ENCODE data around the gene ANKRD11.

The ANKRD11 gene

DNA sequence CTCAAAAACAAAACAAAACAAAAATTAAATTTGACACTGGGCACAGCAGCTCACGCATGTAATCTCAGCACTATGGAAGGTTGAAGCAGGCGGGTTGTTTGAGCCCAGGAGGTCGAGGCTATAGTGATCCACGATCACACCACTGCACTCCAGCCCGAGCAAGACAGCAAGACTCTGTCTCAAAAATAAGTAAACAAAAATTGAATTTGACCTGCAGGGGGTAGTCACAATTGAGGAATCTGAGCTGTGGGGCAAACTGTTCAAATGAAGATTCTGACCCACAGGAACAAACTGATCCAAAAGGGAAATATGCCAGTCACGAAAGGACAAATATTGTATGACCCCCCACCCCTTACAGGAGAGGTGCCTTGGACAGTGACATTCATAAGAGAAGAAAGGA is 29.8 kb downstream of the ANKRD11 start:
- Histone ChIP-seq H3K27me3 (ENCODE audit: control insufficient read depth in 3 of 3, insufficient read depth in 3 of 3, low read depth in 1 of 3, low read length in 3 of 3) (no peaks in the 10 kb centered on the region), H3K9ac (ENCODE audit: low read depth, low read length, poor library complexity) (no peak overlapping the region), H3K14ac (ENCODE audit: low read length) (no peak overlapping the region), H4K91ac (ENCODE audit: low read depth, low read length, poor library complexity) (no peak overlapping the region), H3K9me3 (replicated peaks in 1 of 2; ENCODE audit: control insufficient read depth in 2 of 2, insufficient read depth in 1 of 2, low read depth in 1 of 2, low read length in 2 of 2) (peaks cover 7 to 46% of the 10 kb centered on the region in 2 donors), H3K4me2 (ENCODE audit: insufficient read depth, low read length, poor library complexity, severe bottlenecking) (no peak overlapping the region), H2BK15ac (ENCODE audit: low read length) (no peak overlapping the region), H3K4me1 (ENCODE audit: control insufficient read depth in 2 of 2, insufficient read depth in 1 of 2, low read depth in 1 of 2, low read length in 2 of 2) (peaks cover 2 to 4% of the 10 kb centered on the region in 2 donors), H2BK5ac (ENCODE audit: low read length) (no peak overlapping the region), H4K8ac (ENCODE audit: low read depth, low read length) (no peak overlapping the region), H3K18ac (ENCODE audit: low read length) (no peak overlapping the region), H2BK12ac (ENCODE audit: low read length) (no peak overlapping the region), H3K4me3 (ENCODE audit: low read length in 2 of 2) (no peak overlapping the region), H3K27ac (replicated peaks; ENCODE audit: low read length) (no peak overlapping the region), H3K23ac (ENCODE audit: low read depth, low read length, poor library complexity) (no peak overlapping the region), H2AFZ (ENCODE audit: low read length) (no peak overlapping the region), H3K36me3 (replicated peaks in 1 of 2; ENCODE audit: control insufficient read depth in 2 of 2, insufficient read depth in 2 of 2, low read length in 2 of 2) (peaks cover 0 to 39% of the 10 kb centered on the region in 2 donors), H2AK5ac (ENCODE audit: low read depth, low read length) (no peak overlapping the region), H3K4ac (ENCODE audit: low read length) (no peak overlapping the region), H3K79me1 (ENCODE audit: low read depth, low read length) (peaks cover 12% of the 10 kb centered on the region), H2BK120ac (ENCODE audit: low read depth, low read length) (no peak overlapping the region)
- no CpG with 5 or more reads among the region's 6 CpGs for WGBS, 2 donors (ENCODE audit: extremely low coverage in 2 of 2, insufficient read length in 2 of 2, insufficient replicate concordance in 1 of 2)
- DNase-seq (ENCODE audit: low spot score) = no peak

DNA sequence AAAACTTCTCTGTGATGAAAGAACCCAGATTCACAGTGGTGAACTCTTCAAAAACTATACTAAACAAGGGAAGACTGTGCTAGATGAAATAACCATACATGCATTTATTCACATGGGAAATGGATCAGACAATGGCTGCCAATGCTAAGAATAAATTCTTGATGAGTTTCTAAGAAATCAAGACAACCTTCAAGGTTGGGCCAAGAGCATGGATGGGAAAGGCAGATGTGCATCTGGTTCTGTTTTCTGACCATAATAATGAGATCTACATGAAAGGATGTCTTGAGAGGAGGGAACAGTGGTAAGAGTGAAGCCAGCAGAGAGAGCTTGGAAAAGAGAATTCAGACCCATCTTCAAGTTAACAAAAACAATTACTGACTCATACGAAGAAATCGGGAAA is 31.4 kb downstream of the ANKRD11 start:
- peaks cover 7 to 46% of the 10 kb centered on the region in 2 donors for H3K9me3 ChIP-seq (replicated peaks in 1 of 2; ENCODE audit: control insufficient read depth in 2 of 2, insufficient read depth in 1 of 2, low read depth in 1 of 2, low read length in 2 of 2)
- no peak overlapping the region for H4K91ac ChIP-seq (ENCODE audit: low read depth, low read length, poor library complexity)
- no peak overlapping the region for H3K27ac ChIP-seq (replicated peaks; ENCODE audit: low read length)
- no peak overlapping the region for H2BK12ac ChIP-seq (ENCODE audit: low read length)
- peaks cover 15% of the 10 kb centered on the region for H3K79me1 ChIP-seq (ENCODE audit: low read depth, low read length)
- no peak for DNase-seq (ENCODE audit: low spot score)
- H3K18ac ChIP-seq (ENCODE audit: low read length) = no peak overlapping the region
- H2AFZ ChIP-seq (ENCODE audit: low read length) = no peak overlapping the region
- no peaks in the 10 kb centered on the region for H3K27me3 ChIP-seq (ENCODE audit: control insufficient read depth in 3 of 3, insufficient read depth in 3 of 3, low read depth in 1 of 3, low read length in 3 of 3)
- no peak overlapping the region for H2BK120ac ChIP-seq (ENCODE audit: low read depth, low read length)
- H3K36me3 ChIP-seq (replicated peaks in 1 of 2; ENCODE audit: control insufficient read depth in 2 of 2, insufficient read depth in 2 of 2, low read length in 2 of 2) = peaks cover 0 to 41% of the 10 kb centered on the region in 2 donors
- H3K4ac ChIP-seq (ENCODE audit: low read length) = no peak overlapping the region
- no peak overlapping the region for H2AK5ac ChIP-seq (ENCODE audit: low read depth, low read length)
- no peak overlapping the region for H3K4me3 ChIP-seq (ENCODE audit: low read length in 2 of 2)
- H3K14ac ChIP-seq (ENCODE audit: low read length) = no peak overlapping the region
- no peak overlapping the region for H3K23ac ChIP-seq (ENCODE audit: low read depth, low read length, poor library complexity)
- WGBS, 2 donors (ENCODE audit: extremely low coverage in 2 of 2, insufficient read length in 2 of 2, insufficient replicate concordance in 1 of 2) = no CpG with 5 or more reads among the region's 2 CpGs
- H3K4me1 ChIP-seq (ENCODE audit: control insufficient read depth in 2 of 2, insufficient read depth in 1 of 2, low read depth in 1 of 2, low read length in 2 of 2) = peaks cover 2 to 3% of the 10 kb centered on the region in 2 donors
- H3K4me2 ChIP-seq (ENCODE audit: insufficient read depth, low read length, poor library complexity, severe bottlenecking) = no peak overlapping the region
- H4K8ac ChIP-seq (ENCODE audit: low read depth, low read length) = no peak overlapping the region
- H2BK5ac ChIP-seq (ENCODE audit: low read length) = no peak overlapping the region
- H3K9ac ChIP-seq (ENCODE audit: low read depth, low read length, poor library complexity) = no peak overlapping the region
- H2BK15ac ChIP-seq (ENCODE audit: low read length) = no peak overlapping the region

DNA sequence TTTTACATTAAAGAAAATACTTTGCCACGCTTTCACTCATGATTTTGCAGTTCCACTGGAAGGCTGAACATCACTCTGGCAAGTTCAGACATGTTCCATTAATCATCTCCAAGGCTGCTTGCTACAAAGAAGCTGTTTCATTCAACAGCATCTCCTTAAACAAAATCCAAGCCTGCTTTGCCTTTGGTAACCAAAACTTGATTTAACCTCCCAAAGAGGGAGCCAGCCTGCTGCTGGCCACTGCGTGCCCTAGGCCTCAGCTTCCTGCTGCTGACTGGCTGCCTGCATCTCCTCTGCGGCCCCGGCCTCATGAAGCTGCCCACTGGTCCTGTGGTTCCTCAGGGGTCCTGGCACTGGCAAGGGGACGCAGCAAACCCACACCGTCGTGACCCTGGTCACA is 31.8 kb downstream of the ANKRD11 start:
- H3K27ac ChIP-seq (replicated peaks; ENCODE audit: low read length) = no peak overlapping the region

DNA sequence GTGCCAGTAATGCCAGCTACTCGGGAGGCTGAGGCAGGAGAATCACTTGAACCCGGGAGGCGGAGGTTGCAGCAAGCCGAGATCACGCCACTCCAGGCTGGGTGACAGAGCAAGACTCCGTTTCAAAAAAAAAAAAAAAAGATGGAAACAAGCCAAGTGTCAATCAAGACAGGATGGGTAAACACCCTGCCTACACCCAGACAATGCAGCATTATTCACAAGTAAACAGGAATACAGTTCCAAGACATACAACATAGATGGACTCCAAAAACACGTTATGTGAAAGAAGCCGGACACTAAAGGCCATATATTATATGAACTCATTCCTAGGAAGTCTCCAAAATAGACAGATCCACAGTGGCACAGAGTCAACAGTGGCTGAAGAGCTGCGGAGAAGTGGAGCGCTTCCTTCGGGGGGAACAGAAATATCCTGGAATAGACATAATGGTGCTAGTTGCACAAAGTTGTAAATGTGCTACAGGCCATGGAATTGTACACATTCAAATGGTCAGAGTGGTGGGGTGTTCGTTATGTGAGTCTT is 33.9 kb downstream of the ANKRD11 start:
- no peak overlapping the region for H3K9ac ChIP-seq (ENCODE audit: low read depth, low read length, poor library complexity)
- no peak overlapping the region for H4K8ac ChIP-seq (ENCODE audit: low read depth, low read length)
- H3K4me3 ChIP-seq (ENCODE audit: low read length in 2 of 2) = no peak overlapping the region
- no peak overlapping the region for H3K14ac ChIP-seq (ENCODE audit: low read length)
- DNase-seq (ENCODE audit: low spot score) = no peak
- H3K4me2 ChIP-seq (ENCODE audit: insufficient read depth, low read length, poor library complexity, severe bottlenecking) = no peak overlapping the region
- no peak overlapping the region for H2BK120ac ChIP-seq (ENCODE audit: low read depth, low read length)
- no peak overlapping the region for H4K91ac ChIP-seq (ENCODE audit: low read depth, low read length, poor library complexity)
- no CpG with 5 or more reads among the region's 12 CpGs for WGBS, 2 donors (ENCODE audit: extremely low coverage in 2 of 2, insufficient read length in 2 of 2, insufficient replicate concordance in 1 of 2)
- no peak overlapping the region for H3K18ac ChIP-seq (ENCODE audit: low read length)
- H2BK15ac ChIP-seq (ENCODE audit: low read length) = no peak overlapping the region
- peaks cover 0 to 41% of the 10 kb centered on the region in 2 donors for H3K36me3 ChIP-seq (replicated peaks in 1 of 2; ENCODE audit: control insufficient read depth in 2 of 2, insufficient read depth in 2 of 2, low read length in 2 of 2)
- H2AK5ac ChIP-seq (ENCODE audit: low read depth, low read length) = no peak overlapping the region
- H2BK12ac ChIP-seq (ENCODE audit: low read length) = no peak overlapping the region
- peaks cover 7 to 38% of the 10 kb centered on the region in 2 donors for H3K9me3 ChIP-seq (replicated peaks in 1 of 2; ENCODE audit: control insufficient read depth in 2 of 2, insufficient read depth in 1 of 2, low read depth in 1 of 2, low read length in 2 of 2)
- H3K4me1 ChIP-seq (ENCODE audit: control insufficient read depth in 2 of 2, insufficient read depth in 1 of 2, low read depth in 1 of 2, low read length in 2 of 2) = peaks cover 9 to 10% of the 10 kb centered on the region in 2 donors
- H3K4ac ChIP-seq (ENCODE audit: low read length) = no peak overlapping the region
- H2AFZ ChIP-seq (ENCODE audit: low read length) = no peak overlapping the region
- no peak overlapping the region for H3K27ac ChIP-seq (replicated peaks; ENCODE audit: low read length)
- no peak overlapping the region for H3K23ac ChIP-seq (ENCODE audit: low read depth, low read length, poor library complexity)
- no peak overlapping the region for H2BK5ac ChIP-seq (ENCODE audit: low read length)
- peaks cover 16% of the 10 kb centered on the region for H3K79me1 ChIP-seq (ENCODE audit: low read depth, low read length)
- H3K27me3 ChIP-seq (ENCODE audit: control insufficient read depth in 3 of 3, insufficient read depth in 3 of 3, low read depth in 1 of 3, low read length in 3 of 3) = no peaks in the 10 kb centered on the region

More for the DNA sequence above, 31.8 kb downstream of the ANKRD11 start:
- no peak overlapping the region for H3K9ac ChIP-seq (ENCODE audit: low read depth, low read length, poor library complexity)
- peaks cover 6 to 7% of the 10 kb centered on the region in 2 donors for H3K4me1 ChIP-seq (ENCODE audit: control insufficient read depth in 2 of 2, insufficient read depth in 1 of 2, low read depth in 1 of 2, low read length in 2 of 2)
- H3K4ac ChIP-seq (ENCODE audit: low read length) = no peak overlapping the region
- peaks cover 0 to 41% of the 10 kb centered on the region in 2 donors for H3K36me3 ChIP-seq (replicated peaks in 1 of 2; ENCODE audit: control insufficient read depth in 2 of 2, insufficient read depth in 2 of 2, low read length in 2 of 2)
- H3K9me3 ChIP-seq (replicated peaks in 1 of 2; ENCODE audit: control insufficient read depth in 2 of 2, insufficient read depth in 1 of 2, low read depth in 1 of 2, low read length in 2 of 2) = peaks cover 7 to 43% of the 10 kb centered on the region in 2 donors
- no peak overlapping the region for H3K14ac ChIP-seq (ENCODE audit: low read length)
- H2BK12ac ChIP-seq (ENCODE audit: low read length) = no peak overlapping the region
- no peak overlapping the region for H3K23ac ChIP-seq (ENCODE audit: low read depth, low read length, poor library complexity)
- H2BK15ac ChIP-seq (ENCODE audit: low read length) = no peak overlapping the region
- no peak overlapping the region for H4K91ac ChIP-seq (ENCODE audit: low read depth, low read length, poor library complexity)
- no peak overlapping the region for H4K8ac ChIP-seq (ENCODE audit: low read depth, low read length)
- DNase-seq (ENCODE audit: low spot score) = no peak
- H3K79me1 ChIP-seq (ENCODE audit: low read depth, low read length) = peaks cover 16% of the 10 kb centered on the region
- no peaks in the 10 kb centered on the region for H3K27me3 ChIP-seq (ENCODE audit: control insufficient read depth in 3 of 3, insufficient read depth in 3 of 3, low read depth in 1 of 3, low read length in 3 of 3)
- no peak overlapping the region for H2AFZ ChIP-seq (ENCODE audit: low read length)
- no peak overlapping the region for H2BK5ac ChIP-seq (ENCODE audit: low read length)
- H3K4me2 ChIP-seq (ENCODE audit: insufficient read depth, low read length, poor library complexity, severe bottlenecking) = no peak overlapping the region
- H2BK120ac ChIP-seq (ENCODE audit: low read depth, low read length) = no peak overlapping the region
- H3K18ac ChIP-seq (ENCODE audit: low read length) = no peak overlapping the region
- no peak overlapping the region for H2AK5ac ChIP-seq (ENCODE audit: low read depth, low read length)
- H3K4me3 ChIP-seq (ENCODE audit: low read length in 2 of 2) = no peak overlapping the region
- WGBS, 2 donors (ENCODE audit: extremely low coverage in 2 of 2, insufficient read length in 2 of 2, insufficient replicate concordance in 1 of 2) = no CpG with 5 or more reads among the region's 7 CpGs
